GM19193 (cell line): ENCODE results near the gene ERC1.

Experiments used
- POLR2A ChIP-seq: IDR thresholded peaks from 4 replicates; pipeline ENCODE4 v1.6.1; 2011; ENCODE audit not compliant: insufficient read depth, insufficient read length; ENCODE audit errors: extremely low read depth

Gene ERC1

DNA sequence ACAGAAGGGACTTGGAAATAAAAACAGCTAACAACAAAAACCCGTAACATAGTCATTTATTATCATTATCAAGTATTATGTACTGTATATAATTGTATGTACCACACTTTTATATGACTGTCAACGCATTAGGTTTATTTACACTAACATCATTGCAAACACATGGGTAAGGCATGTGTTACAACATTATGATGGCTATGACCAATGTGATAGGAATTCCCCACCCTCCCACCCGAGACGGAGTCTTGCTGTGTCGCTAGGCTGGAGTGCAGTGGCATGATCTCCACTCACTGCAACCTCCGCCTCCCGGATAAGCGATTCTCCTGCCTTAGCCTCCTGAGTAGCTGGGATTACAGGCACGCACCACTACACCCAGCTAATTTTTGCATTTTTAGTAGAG is 82.6 kb downstream of the ERC1 start:
- no peak for TF ChIP-seq POLR2A

DNA sequence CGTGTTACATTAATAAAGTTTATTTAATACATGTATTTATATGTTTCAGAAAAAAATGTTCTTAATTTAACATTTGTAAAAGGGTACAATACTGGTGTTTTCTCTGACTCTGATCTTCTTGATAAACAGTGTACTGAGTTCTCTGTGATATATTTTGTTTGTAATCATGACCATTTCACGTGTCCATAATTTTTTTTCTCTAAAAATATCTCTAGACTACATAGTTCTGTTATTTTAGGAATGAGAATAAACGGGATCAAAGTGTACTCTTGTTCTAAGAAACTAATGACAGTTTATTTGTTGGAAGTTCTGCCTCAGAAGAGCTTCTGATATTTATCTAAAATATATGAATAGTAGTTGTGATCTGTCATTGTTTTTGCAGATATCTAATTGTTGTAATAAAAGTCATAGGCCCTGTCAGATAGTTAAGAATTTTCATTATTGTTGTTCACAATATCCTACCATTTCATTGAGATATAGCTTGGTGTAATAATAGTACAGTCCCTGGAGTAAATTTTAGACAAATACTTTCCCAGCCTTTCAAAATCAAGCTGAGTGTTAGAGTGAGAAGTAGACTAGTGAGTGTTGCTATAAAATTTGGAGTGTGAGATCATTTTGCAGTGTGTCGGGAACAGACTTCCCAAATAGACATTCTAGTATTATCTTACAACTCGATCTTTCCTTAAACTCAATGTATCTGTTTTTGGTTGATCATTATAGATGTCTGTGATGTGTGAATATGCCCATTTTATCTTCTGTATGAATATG is 86.2 kb downstream of the ERC1 start:
- no peak for TF ChIP-seq POLR2A

DNA sequence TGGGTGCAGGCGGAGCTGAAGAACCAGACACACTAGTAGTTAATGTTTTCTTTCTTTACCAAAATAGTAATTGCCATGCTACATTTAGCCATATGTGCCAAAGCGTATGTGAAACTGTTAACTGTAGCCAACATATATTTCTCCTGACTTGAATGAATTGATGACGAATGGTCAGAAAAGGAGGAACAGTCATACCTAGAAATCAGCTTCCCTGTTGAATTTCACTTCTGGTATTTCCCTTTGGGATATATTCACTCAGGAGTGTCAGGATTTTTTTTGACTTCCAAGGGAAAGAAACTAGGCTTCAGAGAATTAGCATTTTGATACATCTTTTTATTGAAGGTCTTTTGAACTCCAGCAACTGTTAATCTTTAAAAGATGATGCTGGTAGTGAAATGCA is 87.0 kb downstream of the ERC1 start:
- TF ChIP-seq POLR2A: no peak

DNA sequence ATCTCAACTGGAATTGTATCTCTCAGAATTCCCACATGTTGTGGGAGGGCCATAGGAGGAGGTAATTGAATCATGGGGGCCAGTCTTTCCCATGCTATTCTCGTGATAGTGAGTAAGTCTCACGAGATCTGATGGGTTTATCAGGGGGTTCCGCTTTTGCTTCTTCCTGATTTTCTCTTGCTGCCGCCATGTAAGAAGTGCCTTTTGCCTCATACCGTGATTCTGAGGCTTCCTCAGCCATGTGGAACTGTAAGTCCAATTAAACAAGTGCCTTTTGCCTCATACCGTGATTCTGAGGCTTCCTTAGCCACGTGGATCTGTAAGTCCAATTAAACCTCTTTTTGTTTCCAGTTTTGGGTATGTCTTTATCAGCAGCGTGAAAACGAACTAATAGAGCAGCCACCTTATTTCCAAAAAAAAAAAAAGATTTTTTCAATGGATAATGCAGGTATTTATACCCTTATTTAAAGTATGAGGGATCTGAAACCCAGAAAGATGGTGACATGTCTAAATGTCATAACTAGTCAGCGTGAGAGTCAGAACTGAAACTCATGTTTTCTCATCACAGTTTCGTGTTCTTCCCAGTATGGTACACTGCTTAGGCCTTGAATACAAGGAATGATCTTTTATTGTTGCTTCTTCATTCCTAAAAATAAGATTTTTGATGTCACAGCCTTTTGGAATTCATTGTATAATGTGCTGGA is 89.6 kb downstream of the ERC1 start:
- no peak for TF ChIP-seq POLR2A

GRCh38 chr12:1083151-1083888 is 92.3 kb downstream of the ERC1 start:
- no peak for TF ChIP-seq POLR2A

GRCh38 chr12:1083889-1084262 is 92.9 kb downstream of the ERC1 start:
- no peak for TF ChIP-seq POLR2A

- TF ChIP-seq POLR2A: no peak
Observed at GRCh38 chr12:1091350-1091749, 100.3 kb downstream of the ERC1 start.

DNA sequence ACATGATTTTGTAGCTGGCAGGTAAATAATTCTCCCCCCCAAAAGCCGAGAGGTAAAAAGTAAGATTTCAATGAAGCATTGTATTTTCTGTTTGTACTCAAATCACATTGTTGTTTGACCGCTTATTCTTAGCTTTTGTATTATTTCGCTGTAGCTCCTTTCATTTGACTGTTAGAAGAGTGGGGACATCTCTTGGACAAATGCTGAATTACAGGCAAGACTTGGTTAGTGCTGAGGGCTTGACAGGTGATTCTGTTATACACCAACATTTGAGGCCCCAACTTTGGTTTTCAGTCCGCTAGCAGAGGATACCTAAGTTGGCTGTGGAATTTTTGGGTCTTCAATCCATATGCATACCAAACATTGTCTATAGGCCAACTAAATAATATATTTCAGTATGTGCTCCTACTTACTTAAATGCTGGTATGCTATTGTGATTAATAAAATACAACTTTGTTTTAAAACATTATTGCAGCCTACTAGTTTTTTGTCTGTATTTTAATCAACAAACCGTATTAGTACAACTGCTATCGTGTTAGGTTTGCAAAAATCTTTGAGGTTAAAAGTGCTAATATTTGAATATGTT is 102.2 kb downstream of the ERC1 start:
- no peak for TF ChIP-seq POLR2A

- no peak for TF ChIP-seq POLR2A
Observed at GRCh38 chr12:1094714-1095113, 103.7 kb downstream of the ERC1 start.

GRCh38 chr12:1099158-1099557 is 108.1 kb downstream of the ERC1 start:
- TF ChIP-seq POLR2A: no peak

DNA sequence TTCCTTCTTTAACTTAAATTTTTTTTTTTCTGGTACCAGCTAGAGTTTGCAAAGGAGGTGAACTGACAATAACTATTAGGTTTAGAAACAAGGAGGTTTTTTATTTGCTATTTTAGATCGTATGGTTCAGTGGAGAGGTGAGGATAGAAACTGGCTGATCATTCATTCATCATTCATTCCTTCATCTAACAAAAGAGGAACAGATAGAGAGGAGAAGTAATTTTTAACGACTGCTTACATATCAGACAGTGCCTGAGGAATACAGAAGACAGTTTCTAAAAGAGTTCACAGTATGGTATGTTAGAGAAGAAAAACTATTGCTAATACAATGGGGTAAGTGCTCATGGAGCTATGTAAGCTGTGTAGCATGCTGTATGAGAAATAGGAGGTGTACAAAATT is 111.1 kb downstream of the ERC1 start:
- TF ChIP-seq POLR2A: no peak

DNA sequence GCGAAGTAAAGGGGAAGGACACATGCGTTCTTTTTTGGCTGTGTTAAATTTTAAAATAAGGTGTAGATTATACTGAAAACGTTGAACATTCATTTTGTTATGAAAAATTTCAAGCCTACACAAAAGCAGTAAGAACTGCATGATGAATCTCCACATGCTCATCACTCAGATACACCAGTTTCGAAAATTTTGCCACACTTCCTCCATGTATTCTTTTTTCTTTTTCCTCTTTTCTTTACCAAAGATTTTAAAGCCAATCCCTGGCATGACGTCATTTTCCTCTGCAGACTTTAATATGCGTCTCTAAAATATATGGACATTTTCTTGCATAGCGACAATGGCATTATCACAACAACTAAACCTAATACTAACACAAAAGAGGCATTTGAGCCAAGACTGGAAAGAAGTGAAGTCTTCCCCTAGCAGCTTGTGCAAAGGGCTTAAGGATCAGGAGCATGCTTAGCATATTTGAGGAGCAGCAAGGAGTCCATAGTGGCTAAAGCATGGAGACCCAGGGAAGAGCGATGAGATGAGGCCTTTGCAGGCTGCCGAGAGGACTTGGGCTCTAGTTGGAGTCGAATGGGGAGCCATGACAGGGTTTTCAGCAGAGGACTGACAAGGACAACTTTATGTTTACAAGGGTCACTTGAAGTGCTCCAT is 111.9 kb downstream of the ERC1 start:
- no peak for TF ChIP-seq POLR2A

- no peak for TF ChIP-seq POLR2A
Observed at GRCh38 chr12:1103632-1104031, 112.6 kb downstream of the ERC1 start.

GRCh38 chr12:1104088-1104800 is 113.2 kb downstream of the ERC1 start:
- TF ChIP-seq POLR2A: no peak
